ENCODE data around the gene RNF40.
A peak's percentile ranks its signal among the peaks of the same experiment; 100 is the strongest.

Gene RNF40

DNA sequence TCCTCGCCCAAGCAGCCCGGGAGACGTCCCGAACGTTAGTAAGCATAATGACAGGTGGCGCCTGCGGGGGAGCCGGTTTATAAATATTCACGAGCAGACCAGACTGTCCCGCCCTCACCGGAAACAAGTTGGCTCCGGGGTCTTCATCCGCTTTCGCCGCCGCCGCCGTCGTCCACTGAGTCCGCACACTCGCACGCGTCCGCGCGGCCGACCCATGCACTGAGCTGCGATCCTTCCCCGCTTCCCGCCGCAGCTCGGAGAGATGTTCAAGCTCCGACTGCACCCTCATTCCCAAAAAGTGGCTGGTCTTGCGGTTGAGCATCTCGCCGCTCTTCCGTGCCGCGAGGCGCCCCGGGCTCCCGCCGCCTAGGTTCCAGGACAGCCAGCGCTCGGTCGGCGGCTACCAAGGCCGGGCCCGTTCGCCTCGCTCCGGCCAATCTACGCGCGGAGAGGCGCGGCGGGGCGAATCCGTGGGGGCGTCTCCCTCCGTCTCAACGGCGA is 645 bp upstream of the RNF40 start:
- TF ChIP-seq CTCF (IDR thresholded peaks at IDR 0.05; ENCODE audit: extremely low read depth, insufficient read depth, missing control alignments) = no peak
- DNase-seq (ENCODE audit: low spot score) = peak; percentile 74
- in situ Hi-C loops (cut with MboI; ENCODE audit: low pct_unique_long_range_greater_than_20kb, low sequenced_read_pairs, unreplicated experiment) = no loop called here

DNA sequence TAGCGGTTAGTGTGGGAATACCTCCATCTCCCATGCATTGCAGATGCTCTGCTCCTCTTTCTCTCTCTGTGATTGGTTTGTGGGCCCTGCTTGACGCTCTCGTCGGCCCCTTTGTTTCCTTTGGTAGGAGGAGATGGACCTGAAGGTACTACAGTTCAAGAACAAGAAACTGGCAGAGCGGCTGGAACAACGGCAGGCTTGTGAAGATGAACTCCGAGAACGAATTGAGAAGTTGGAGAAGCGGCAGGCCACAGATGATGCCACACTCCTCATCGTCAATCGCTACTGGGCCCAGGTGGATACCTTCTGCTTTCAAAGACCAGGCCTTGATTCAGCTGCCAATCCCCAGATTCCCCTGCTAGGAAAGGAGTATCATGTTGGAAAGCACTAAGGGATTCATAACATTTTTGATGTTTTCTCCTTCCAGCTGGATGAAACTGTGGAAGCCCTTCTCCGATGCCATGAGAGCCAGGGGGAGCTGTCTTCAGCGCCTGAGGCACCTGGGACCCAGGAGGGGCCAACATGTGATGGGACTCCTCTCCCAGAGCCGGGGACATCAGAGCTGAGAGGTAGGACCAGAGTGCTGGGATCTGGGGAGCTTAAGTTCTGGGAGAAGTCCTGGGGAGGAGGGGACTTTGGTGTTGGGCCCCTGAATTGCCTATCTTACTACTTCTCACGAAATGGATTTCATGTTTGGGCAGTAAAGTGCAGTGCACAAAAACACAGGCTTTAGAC is 1.0 kb downstream of the RNF40 start:
- DNase-seq (ENCODE audit: low spot score) = no peak
- in situ Hi-C loops (cut with MboI; ENCODE audit: low pct_unique_long_range_greater_than_20kb, low sequenced_read_pairs, unreplicated experiment) = no loop called here
- TF ChIP-seq CTCF (IDR thresholded peaks at IDR 0.05; ENCODE audit: extremely low read depth, insufficient read depth, missing control alignments) = no peak

DNA sequence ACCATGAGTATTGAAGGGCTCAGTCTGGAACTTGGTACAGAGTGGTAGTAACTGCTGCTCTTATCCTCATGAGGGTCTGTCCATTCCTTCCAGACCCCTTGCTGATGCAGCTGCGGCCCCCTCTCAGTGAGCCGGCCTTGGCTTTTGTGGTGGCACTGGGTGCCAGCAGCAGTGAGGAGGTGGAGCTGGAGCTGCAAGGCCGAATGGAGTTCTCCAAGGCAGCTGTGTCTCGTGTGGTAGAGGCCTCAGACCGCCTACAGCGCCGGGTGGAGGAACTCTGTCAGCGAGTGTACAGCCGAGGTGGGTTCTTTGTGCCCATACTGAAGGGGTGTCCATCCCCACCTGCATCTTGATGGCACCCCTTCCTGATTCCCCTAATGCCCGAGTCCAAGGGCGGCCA is 2.0 kb downstream of the RNF40 start:
- in situ Hi-C loops (cut with MboI; ENCODE audit: low pct_unique_long_range_greater_than_20kb, low sequenced_read_pairs, unreplicated experiment) = no loop called here
- no peak for DNase-seq (ENCODE audit: low spot score)
- TF ChIP-seq CTCF (IDR thresholded peaks at IDR 0.05; ENCODE audit: extremely low read depth, insufficient read depth, missing control alignments) = no peak

- in situ Hi-C loops (cut with MboI; ENCODE audit: low pct_unique_long_range_greater_than_20kb, low sequenced_read_pairs, unreplicated experiment) = no loop called here
- no peak for DNase-seq (ENCODE audit: low spot score)
- TF ChIP-seq CTCF (IDR thresholded peaks at IDR 0.05; ENCODE audit: extremely low read depth, insufficient read depth, missing control alignments) = no peak
Observed at GRCh38 chr16:30764816-30765465, 2.8 kb downstream of the RNF40 start.

DNA sequence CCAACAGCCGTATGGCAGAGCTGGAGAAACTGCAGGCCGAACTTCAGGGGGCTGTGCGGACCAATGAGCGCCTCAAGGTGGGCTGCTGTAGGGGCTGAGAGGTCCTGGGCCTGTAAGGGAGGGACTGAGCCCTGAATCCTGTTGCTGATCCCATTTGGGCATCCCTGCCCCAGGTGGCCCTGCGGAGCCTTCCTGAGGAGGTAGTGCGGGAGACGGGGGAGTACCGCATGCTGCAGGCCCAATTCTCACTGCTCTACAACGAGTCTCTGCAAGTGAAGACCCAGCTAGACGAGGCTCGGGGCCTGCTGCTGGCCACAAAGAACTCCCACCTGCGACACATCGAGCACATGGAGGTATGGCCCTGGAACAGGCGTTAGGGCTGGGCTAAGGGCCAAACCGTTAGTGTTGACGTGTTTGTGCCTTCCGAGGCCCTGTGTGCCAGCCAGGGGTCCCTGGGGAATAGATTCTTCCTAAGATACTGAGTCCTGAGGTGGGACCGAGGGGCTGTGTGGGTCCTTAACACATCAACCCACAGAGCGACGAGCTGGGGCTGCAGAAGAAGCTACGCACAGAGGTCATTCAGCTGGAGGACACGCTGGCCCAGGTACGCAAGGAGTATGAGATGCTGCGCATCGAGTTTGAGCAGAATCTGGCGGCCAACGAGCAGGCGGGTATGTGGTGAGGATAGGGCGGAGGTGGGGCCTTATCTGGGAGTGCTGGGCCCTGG is 4.2 kb downstream of the RNF40 start:
- in situ Hi-C loops (cut with MboI; ENCODE audit: low pct_unique_long_range_greater_than_20kb, low sequenced_read_pairs, unreplicated experiment) = no loop called here

More for the DNA sequence above, 4.2 kb downstream of the RNF40 start:
- no peak for DNase-seq (ENCODE audit: low spot score)
- TF ChIP-seq CTCF (IDR thresholded peaks at IDR 0.05; ENCODE audit: extremely low read depth, insufficient read depth, missing control alignments) = no peak

Measured in GM13977 (cell line).